GM13977 (cell line): ENCODE data around the gene CACUL1.
"Not testable (repeated sequence)": the region's sequence is repeated elsewhere in the genome, so short reads cannot be mapped to it uniquely, and the experiment has no call there.

Experiments used
- DNase-seq: peaks from one replicate; pipeline ENCODE4 v3.0.0; 2012; ENCODE audit warnings: low spot score
- CTCF ChIP-seq: IDR thresholded peaks from 2 replicates; pipeline ENCODE4 v1.5.1; 2012; ENCODE audit warnings: mild to moderate bottlenecking, control low read depth; ENCODE audit not compliant: insufficient read depth; ENCODE audit errors: extremely low read depth, missing control alignments
- in situ Hi-C: fragments of 300-500 bp; cut with MboI; formaldehyde crosslinking; loops from one replicate; pipeline ENCODE4 v1.12.0; 2022; ENCODE audit warnings: low sequenced_read_pairs, low pct_unique_long_range_greater_than_20kb, mixed read lengths, inconsistent platforms; ENCODE audit not compliant: unreplicated experiment

Gene CACUL1

GRCh38 chr10:118754556-118755423 is at the start of gene CACUL1:
CACUL1 (minus strand) TSS chr10:118754970; CDS start chr10:118754762, 208 bp downstream.
- no peak for TF ChIP-seq CTCF
- DNase-seq = peak; percentile 99
- in situ Hi-C loops = no loop called here

- TF ChIP-seq CTCF = no peak
- in situ Hi-C loops = no loop called here
- no peak for DNase-seq
These were observed 49.5 kb upstream of the CACUL1 start for GRCh38 chr10:118804262-118804773.

GRCh38 chr10:118802126-118802793 is 47.5 kb upstream of the CACUL1 start:
- DNase-seq = no peak
- in situ Hi-C loops = no loop called here
- no peak for TF ChIP-seq CTCF

GRCh38 chr10:118800920-118801319 is 46.1 kb upstream of the CACUL1 start:
- TF ChIP-seq CTCF = peak; percentile 36
- DNase-seq = no peak
- in situ Hi-C loops = no loop called here

- no peak for TF ChIP-seq CTCF
- in situ Hi-C loops = no loop called here
- DNase-seq = no peak
These were observed 45.0 kb upstream of the CACUL1 start for GRCh38 chr10:118799777-118800176.

GRCh38 chr10:118798231-118798662 is 43.5 kb upstream of the CACUL1 start:
- DNase-seq = no peak
- in situ Hi-C loops = no loop called here
- TF ChIP-seq CTCF = no peak

GRCh38 chr10:118794971-118795370 is 40.2 kb upstream of the CACUL1 start:
- DNase-seq, in situ Hi-C loops: not testable (repeated sequence)
